Adrenal gland (tissue), 12 donors: ENCODE data around the gene TMEM167B. TPM values are rescaled to one million over a fixed set of nuclear protein-coding genes. Genes with fewer than 3 reads are reported as not detected.
"Not testable (repeated sequence)": the region's sequence is repeated elsewhere in the genome, so short reads cannot be mapped to it uniquely, and the experiment has no call there.

Experiments used
- DNase-seq, 7 donors: peaks; one replicate each; pipeline ENCODE4 v3.0.0-alpha.2; 2019 to 2020
- H3K27ac ChIP-seq, 5 donors: fragments of 200-600 bp; sonication (generic) in 4 of 5; 1 replicate in 3 of 5; 2 replicates in 2 of 5; pipeline versions ENCODE4 v1.5.1 to v1.8.0; 2016 to 2020; ENCODE audit warnings: mild to moderate bottlenecking in 1 of 5
- H3K27me3 ChIP-seq: fragments of 200-600 bp; 2 replicates; pipeline ENCODE4 v1.8.0; 2021
- H3K36me3 ChIP-seq, 2 donors: fragments of 200-600 bp; replicated peaks in 1 of 2; 1 replicate in 1 of 2; 2 replicates in 1 of 2; pipeline versions ENCODE4 v1.5.1 to v1.8.0; 2018 to 2022
- H3K4me1 ChIP-seq, 2 donors: fragments of 200-600 bp; replicated peaks in 1 of 2; 1 replicate in 1 of 2; 2 replicates in 1 of 2; pipeline versions ENCODE4 v1.5.1 to v1.8.0; 2018 to 2021
- H3K4me3 ChIP-seq, 4 donors: fragments of 200-600 bp; sonication (generic) in 3 of 4; one replicate each; pipeline ENCODE4 v1.5.1; 2016 to 2018
- H3K9me3 ChIP-seq, 3 donors: fragments of 200-600 bp; sonication (generic) in 1 of 3; replicated peaks in 1 of 3; 1 replicate in 2 of 3; 2 replicates in 1 of 3; pipeline versions ENCODE4 v1.5.1 to v1.8.0; 2016 to 2021
- POLR2A ChIP-seq, 2 donors: fragments of 450-650 bp; IDR thresholded peaks; one replicate each; pipeline ENCODE4 v1.6.1; 2017; ENCODE audit warnings: antibody characterized with exemption in 2 of 2, mild to moderate bottlenecking in 2 of 2, moderate library complexity in 1 of 2
- WGBS, 4 donors: extraction: QIAGEN DNeasy Blood & Tissue Kit in 2 of 4; methylation state at CpG; one replicate each; pipeline versions ENCODE4 v1.1.5 to v1.1.7; 2013 to 2017; 5-methylcytosine and 5-hydroxymethylcytosine counted together
- intact Hi-C, 2 donors: fragments of 100-400 bp; cut with DNase I; formaldehyde crosslinking; loops; one replicate each; pipeline versions ENCODE4 v1.14.1 to v1.15.0; 2022 to 2023
- polyA plus RNA-seq, 3 donors: library from polyadenylated mRNA; stranded (reverse); fragments of 200-250 nt in 2 of 3; fragments of 350-450 nt in 1 of 3; fragmentation: Illumina TruSeq in 1 of 3; extraction: RNeasy Lipid Tissue Mini Kit (QIAGEN cat#74804) in 1 of 3; gene quantifications; one replicate each; pipeline ENCODE4 v1.2.3, GENCODE V29; 2013 to 2014
- total RNA-seq, 9 donors: library from RNA; depleted of rRNA in 4 of 9; stranded (reverse); fragments of >200 nt in 4 of 9; fragments of 120-200 nt in 1 of 9; fragmentation: NEBNext Ultra II Directional in 1 of 9; extraction: Animal tissue kit (Norgen Biotek cat#: 25700) in 1 of 9; gene quantifications; one replicate each; pipeline versions ENCODE4 v1.1.0 to v1.2.4, GENCODE V29; 2013 to 2023
- TF ChIP-seq, protein P1 (sequence below), 6 experiments: fragments of 450-650 bp in 4 of 6; fragments of 200-600 bp in 2 of 6; sonication (generic) in 1 of 6; IDR thresholded peaks; 1 replicate in 5 of 6; 2 replicates in 1 of 6; pipeline versions ENCODE4 v1.5.1 to v1.8.0; 2016 to 2021; ENCODE audit warnings: antibody characterized with exemption in 6 of 6, mild to moderate bottlenecking in 2 of 6, moderate library complexity in 1 of 6
- donor health status: healthy with polysubstance abuse.
- donor health status: Bipolar disorder and iron deficiency.
- donor health status: DM: yes; HTN: yes; CAD: no.
- donor health status: DM: no; HTN: no; CAD: no.
- donor health status: DM: no; HTN: no; CAD: no.
- donor health status: DM: yes; HTN: yes; CAD: no.

The TMEM167B gene
- total and polyA plus RNA-seq, 12 donors: 14.2 to 106 (median 50.5) TPM

DNA sequence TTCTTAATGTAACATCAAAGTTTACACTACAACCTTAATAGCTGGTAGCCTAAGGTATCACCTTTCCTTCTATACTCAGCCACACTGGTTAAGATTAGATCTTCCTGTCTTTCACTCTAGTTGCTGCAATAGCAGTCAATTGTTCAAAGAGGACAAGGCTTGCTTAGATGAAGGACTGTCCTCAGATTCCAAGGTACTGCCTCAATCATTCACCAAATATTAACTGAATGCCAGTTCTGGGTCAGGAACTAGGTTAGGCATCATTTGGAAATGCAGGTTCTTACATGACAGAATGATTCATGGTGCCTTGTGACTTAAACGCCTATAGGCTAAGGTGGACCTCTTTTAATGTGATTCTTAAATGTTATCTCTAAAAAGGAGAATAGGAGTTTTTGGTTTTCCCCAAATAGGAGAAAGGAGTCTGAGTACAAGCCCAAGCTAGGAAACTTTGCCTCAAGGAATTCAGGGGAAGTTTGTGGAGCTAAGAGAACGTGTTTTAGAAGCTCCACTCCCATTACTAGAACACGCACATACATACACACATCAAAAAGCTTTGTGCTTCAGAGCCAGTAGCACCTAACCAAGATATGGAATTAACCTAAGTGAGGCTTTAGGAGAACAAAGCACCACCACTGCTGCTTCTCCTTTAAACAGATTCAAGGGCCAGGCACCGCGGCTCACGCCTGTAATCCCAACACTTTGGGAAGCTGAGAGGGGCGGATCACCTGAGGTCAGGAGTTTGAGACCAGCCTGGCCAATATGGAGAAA, 40.2 kb upstream of the TMEM167B start:
- Histone ChIP-seq H3K9me3 (no peaks in the 10 kb centered on the region), H3K4me1 (no peaks in the 10 kb centered on the region), H3K27ac (no peak overlapping the region), H3K27me3 (no peaks in the 10 kb centered on the region), H3K36me3 (no peaks in the 10 kb centered on the region), H3K4me3 (no peak overlapping the region)
- peak in 1 of 7 donors; percentile 24 for DNase-seq
- 74 to 84% (median 76%) methylated on average over 7 of the region's 7 CpGs for WGBS, 4 donors
- intact Hi-C loops: no loop called here
- no peak for TF ChIP-seq POLR2A (IDR thresholded peaks at IDR 0.05)
- TF ChIP-seq, protein P1, sequence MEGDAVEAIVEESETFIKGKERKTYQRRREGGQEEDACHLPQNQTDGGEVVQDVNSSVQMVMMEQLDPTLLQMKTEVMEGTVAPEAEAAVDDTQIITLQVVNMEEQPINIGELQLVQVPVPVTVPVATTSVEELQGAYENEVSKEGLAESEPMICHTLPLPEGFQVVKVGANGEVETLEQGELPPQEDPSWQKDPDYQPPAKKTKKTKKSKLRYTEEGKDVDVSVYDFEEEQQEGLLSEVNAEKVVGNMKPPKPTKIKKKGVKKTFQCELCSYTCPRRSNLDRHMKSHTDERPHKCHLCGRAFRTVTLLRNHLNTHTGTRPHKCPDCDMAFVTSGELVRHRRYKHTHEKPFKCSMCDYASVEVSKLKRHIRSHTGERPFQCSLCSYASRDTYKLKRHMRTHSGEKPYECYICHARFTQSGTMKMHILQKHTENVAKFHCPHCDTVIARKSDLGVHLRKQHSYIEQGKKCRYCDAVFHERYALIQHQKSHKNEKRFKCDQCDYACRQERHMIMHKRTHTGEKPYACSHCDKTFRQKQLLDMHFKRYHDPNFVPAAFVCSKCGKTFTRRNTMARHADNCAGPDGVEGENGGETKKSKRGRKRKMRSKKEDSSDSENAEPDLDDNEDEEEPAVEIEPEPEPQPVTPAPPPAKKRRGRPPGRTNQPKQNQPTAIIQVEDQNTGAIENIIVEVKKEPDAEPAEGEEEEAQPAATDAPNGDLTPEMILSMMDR (IDR thresholded peaks at IDR 0.05): no peak

DNA sequence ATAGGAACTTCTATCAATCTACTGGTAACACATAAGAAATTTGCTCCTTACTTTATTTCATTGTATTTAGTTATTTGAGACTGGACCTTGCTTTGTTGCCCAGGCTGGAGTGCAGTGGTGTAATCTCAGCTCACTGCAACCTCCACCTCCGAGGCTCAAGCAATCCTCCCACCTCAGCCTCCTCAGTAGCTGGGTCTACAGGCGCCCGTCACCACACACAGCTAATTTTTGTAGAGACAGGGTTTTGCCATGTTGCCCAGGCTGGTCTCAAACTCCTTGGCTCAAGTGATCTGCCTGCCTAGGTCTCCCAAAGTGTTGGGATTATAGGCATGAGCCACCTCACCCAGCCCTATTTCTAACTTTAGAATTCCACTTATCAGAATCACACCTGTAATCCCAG, 38.4 kb upstream of the TMEM167B start:
- H3K4me1 ChIP-seq, H3K36me3 ChIP-seq, H3K27me3 ChIP-seq, H3K27ac ChIP-seq, H3K4me3 ChIP-seq, H3K9me3 ChIP-seq, intact Hi-C loops: not testable (repeated sequence)
- peak in 1 of 7 donors; percentile 13 for DNase-seq
- 92 to 96% (median 95%) methylated on average over 3 of the region's 3 CpGs for WGBS, 4 donors

DNA sequence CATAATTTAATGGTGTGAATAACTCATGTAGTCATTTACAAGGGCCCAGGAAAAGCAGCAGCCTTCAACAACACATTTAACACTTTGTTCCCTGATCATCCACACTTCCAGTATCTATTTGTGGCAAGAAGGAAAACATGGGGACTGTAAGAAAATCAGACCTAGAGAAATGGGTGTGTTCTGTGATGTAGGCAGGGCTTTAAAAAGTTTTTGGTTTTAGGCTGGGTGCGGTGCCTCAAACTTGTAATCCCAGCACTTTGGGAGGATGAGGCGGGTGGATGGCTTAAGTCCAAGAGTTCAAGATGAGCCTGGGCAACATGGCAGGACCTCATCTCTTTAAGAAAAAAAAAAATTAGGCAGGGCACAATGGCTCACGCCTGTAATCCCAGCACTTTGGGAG, 34.5 kb upstream of the TMEM167B start:
- H3K27ac ChIP-seq: no peak overlapping the region
- TF ChIP-seq POLR2A (IDR thresholded peaks at IDR 0.05): no peak
- TF ChIP-seq, protein P1 (IDR thresholded peaks at IDR 0.05): no peak
- no peak for DNase-seq
- intact Hi-C loops: no loop called here
- no peaks in the 10 kb centered on the region for H3K27me3 ChIP-seq
- H3K36me3 ChIP-seq: no peaks in the 10 kb centered on the region
- 83 to 93% (median 89%) methylated on average over 3 of the region's 3 CpGs for WGBS, 4 donors
- no peaks in the 10 kb centered on the region for H3K9me3 ChIP-seq
- H3K4me1 ChIP-seq: no peaks in the 10 kb centered on the region
- H3K4me3 ChIP-seq: no peak overlapping the region

DNA sequence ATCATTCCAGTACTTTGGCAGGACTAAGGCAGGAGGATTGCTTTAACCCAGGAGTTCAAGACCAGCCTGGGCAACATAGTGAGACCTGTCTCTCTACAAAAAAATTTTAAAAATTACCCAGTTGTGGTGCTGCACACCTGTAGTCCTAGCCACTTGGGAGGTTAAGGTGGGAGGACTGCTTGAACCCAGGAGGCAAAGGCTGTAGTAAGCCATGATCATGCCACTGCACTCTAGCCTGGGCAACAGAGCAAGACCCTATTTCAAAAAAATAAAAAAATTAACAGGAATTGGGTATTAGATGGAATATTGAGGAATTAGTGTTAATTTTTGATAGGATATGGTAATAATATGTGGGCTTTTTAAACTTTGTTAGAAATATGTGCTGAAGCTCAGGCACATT, 31.5 kb upstream of the TMEM167B start:
- peaks cover 0 to 9% of the 10 kb centered on the region in 2 donors for H3K36me3 ChIP-seq
- no peak for DNase-seq
- TF ChIP-seq POLR2A (IDR thresholded peaks at IDR 0.05): no peak
- no peaks in the 10 kb centered on the region for H3K4me1 ChIP-seq
- H3K9me3 ChIP-seq: no peaks in the 10 kb centered on the region
- no peak overlapping the region for H3K4me3 ChIP-seq
- intact Hi-C loops: no loop called here
- H3K27me3 ChIP-seq: no peaks in the 10 kb centered on the region
- H3K27ac ChIP-seq: no peak overlapping the region

DNA sequence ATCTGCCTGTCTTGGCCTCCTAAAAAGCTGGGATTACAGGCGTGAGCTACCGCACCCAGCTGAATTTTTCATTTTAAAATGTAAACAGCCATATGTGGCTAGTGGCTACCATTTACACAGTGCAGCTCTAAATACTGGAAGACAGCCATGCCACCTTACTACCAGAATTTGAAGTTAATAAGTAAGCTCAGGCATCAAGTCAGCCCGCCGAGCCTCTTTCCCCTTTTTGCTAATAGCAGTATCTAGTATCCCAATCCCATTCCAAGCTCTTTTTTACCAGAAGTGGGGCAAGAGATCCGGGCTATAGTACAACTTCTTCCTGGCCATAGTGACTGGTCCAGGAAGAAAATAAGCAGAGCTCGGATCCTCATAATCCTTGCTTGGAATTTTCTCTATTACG, 29.9 kb upstream of the TMEM167B start:
- no peak for TF ChIP-seq POLR2A (IDR thresholded peaks at IDR 0.05)
- TF ChIP-seq, protein P1 (IDR thresholded peaks at IDR 0.05): no peak
- H3K4me1 ChIP-seq: no peaks in the 10 kb centered on the region
- 85 to 92% (median 86%) methylated on average over 7 of the region's 7 CpGs for WGBS, 4 donors
- H3K4me3 ChIP-seq: no peak overlapping the region
- intact Hi-C loops: no loop called here
- peaks cover 0 to 22% of the 10 kb centered on the region in 2 donors for H3K36me3 ChIP-seq
- no peak overlapping the region for H3K27ac ChIP-seq
- no peaks in the 10 kb centered on the region for H3K27me3 ChIP-seq
- DNase-seq: peak in 1 of 7 donors; percentile 39
- no peaks in the 10 kb centered on the region for H3K9me3 ChIP-seq
